ENCODE data around the gene SERPINA12.

DNA sequence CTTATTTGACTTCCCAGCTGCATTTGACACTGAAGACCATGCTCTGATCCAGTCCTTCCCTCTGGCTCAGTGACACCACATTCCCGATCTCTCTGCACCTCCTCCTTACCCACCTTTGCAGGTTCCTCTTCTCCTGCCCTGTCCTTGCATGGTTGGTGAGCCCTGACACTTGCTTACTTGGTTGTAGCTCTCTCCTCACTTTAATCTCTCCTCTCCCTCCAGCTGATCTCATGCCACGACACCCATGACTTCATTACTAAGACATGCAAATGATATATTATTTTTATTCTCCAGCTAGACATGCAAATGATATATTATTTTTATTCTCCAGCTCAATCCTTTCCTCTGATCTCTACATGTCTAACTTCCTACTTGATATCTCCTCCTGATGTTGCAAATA, 33.2 kb downstream of the SERPINA12 start, which contains the start of gene SERPINA9:
- TF ChIP-seq, protein P1, sequence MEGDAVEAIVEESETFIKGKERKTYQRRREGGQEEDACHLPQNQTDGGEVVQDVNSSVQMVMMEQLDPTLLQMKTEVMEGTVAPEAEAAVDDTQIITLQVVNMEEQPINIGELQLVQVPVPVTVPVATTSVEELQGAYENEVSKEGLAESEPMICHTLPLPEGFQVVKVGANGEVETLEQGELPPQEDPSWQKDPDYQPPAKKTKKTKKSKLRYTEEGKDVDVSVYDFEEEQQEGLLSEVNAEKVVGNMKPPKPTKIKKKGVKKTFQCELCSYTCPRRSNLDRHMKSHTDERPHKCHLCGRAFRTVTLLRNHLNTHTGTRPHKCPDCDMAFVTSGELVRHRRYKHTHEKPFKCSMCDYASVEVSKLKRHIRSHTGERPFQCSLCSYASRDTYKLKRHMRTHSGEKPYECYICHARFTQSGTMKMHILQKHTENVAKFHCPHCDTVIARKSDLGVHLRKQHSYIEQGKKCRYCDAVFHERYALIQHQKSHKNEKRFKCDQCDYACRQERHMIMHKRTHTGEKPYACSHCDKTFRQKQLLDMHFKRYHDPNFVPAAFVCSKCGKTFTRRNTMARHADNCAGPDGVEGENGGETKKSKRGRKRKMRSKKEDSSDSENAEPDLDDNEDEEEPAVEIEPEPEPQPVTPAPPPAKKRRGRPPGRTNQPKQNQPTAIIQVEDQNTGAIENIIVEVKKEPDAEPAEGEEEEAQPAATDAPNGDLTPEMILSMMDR (IDR thresholded peaks at IDR 0.05; ENCODE audit: poor library complexity, severe bottlenecking): no peak
- TF ChIP-seq EZH2 (IDR thresholded peaks at IDR 0.05; ENCODE audit: borderline replicate concordance, insufficient read depth, low read length, poor library complexity, severe bottlenecking) (no peak), EP300 (conservative IDR thresholded peaks at IDR 0.05; ENCODE audit: poor library complexity, severe bottlenecking) (no peak), RAD21 (conservative IDR thresholded peaks at IDR 0.05) (no peak)

Data from neural cell (in vitro differentiated cells).